ENCODE data around the gene MYO3B. TPM values are rescaled to one million over a fixed set of nuclear protein-coding genes. Genes with fewer than 3 reads are reported as not detected.

The MYO3B gene, protein sequence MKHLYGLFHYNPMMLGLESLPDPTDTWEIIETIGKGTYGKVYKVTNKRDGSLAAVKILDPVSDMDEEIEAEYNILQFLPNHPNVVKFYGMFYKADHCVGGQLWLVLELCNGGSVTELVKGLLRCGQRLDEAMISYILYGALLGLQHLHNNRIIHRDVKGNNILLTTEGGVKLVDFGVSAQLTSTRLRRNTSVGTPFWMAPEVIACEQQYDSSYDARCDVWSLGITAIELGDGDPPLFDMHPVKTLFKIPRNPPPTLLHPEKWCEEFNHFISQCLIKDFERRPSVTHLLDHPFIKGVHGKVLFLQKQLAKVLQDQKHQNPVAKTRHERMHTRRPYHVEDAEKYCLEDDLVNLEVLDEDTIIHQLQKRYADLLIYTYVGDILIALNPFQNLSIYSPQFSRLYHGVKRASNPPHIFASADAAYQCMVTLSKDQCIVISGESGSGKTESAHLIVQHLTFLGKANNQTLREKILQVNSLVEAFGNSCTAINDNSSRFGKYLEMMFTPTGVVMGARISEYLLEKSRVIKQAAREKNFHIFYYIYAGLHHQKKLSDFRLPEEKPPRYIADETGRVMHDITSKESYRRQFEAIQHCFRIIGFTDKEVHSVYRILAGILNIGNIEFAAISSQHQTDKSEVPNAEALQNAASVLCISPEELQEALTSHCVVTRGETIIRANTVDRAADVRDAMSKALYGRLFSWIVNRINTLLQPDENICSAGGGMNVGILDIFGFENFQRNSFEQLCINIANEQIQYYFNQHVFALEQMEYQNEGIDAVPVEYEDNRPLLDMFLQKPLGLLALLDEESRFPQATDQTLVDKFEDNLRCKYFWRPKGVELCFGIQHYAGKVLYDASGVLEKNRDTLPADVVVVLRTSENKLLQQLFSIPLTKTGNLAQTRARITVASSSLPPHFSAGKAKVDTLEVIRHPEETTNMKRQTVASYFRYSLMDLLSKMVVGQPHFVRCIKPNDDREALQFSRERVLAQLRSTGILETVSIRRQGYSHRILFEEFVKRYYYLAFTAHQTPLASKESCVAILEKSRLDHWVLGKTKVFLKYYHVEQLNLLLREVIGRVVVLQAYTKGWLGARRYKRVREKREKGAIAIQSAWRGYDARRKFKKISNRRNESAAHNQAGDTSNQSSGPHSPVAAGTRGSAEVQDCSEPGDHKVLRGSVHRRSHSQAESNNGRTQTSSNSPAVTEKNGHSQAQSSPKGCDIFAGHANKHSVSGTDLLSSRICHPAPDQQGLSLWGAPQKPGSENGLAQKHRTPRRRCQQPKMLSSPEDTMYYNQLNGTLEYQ (N-terminal part only)
- under 0.01 and 0.24 TPM in 2 replicates for total RNA-seq

GRCh38 chr2:170177950-170178781 is at the start of gene MYO3B:
TSS of gene MYO3B (plus strand) at chr2:170178147. CDS start at chr2:170178288, 141 bp downstream.

Small RNA genes within 50 kb of the gene (small RNA-seq; reads per million reads assigned to genes)
- gene RF02271, result not detected
